GM12865 (cell line): Measurements from ENCODE around the gene SH3RF2.

Experiments used
- DNase-seq: peaks from one replicate; pipeline ENCODE4 v3.0.0; 2010; ENCODE audit warnings: low read depth
- H3K4me3 ChIP-seq: 2 replicates; pipeline ENCODE4 v1.5.1; 2011; ENCODE audit warnings: mild to moderate bottlenecking, low read depth, low read length, control low read depth
- CTCF ChIP-seq: IDR thresholded peaks from 2 replicates; pipeline ENCODE4 v1.5.1; 2011; ENCODE audit warnings: low read length, control low read depth, low read depth, inconsistent platforms; ENCODE audit not compliant: insufficient read depth; ENCODE audit errors: missing control alignments

SH3RF2 gene

GRCh38 chr5:146026307-146027010 is 90.1 kb downstream of the SH3RF2 start:
- no peak for DNase-seq
- TF ChIP-seq CTCF = no peak
- no peak overlapping the region for H3K4me3 ChIP-seq

GRCh38 chr5:146027751-146028150 is 91.4 kb downstream of the SH3RF2 start:
- no peak overlapping the region for H3K4me3 ChIP-seq
- no peak for DNase-seq
- no peak for TF ChIP-seq CTCF

- DNase-seq = no peak
- TF ChIP-seq CTCF = no peak
- no peak overlapping the region for H3K4me3 ChIP-seq
Observed at GRCh38 chr5:146032911-146033310, 96.5 kb downstream of the SH3RF2 start.

- no peak for DNase-seq
- no peak for TF ChIP-seq CTCF
- no peak overlapping the region for H3K4me3 ChIP-seq
Observed at GRCh38 chr5:146034127-146034526, 97.7 kb downstream of the SH3RF2 start.

GRCh38 chr5:146034605-146035004 is 98.2 kb downstream of the SH3RF2 start:
- H3K4me3 ChIP-seq = no peak overlapping the region
- TF ChIP-seq CTCF = no peak
- no peak for DNase-seq

- DNase-seq = no peak
- H3K4me3 ChIP-seq = no peak overlapping the region
- TF ChIP-seq CTCF = no peak
Observed at GRCh38 chr5:146039420-146039819, 103.0 kb downstream of the SH3RF2 start.

- no peak for DNase-seq
Observed at GRCh38 chr5:146040527-146040926, 104.1 kb downstream of the SH3RF2 start.

More at GRCh38 chr5:146040527-146040926, 104.1 kb downstream of the SH3RF2 start:
- no peak overlapping the region for H3K4me3 ChIP-seq
- no peak for TF ChIP-seq CTCF
